GM12801 (cell line): ENCODE data around the gene CPM.

Source experiments
- CTCF ChIP-seq: IDR thresholded peaks from one replicate; pipeline ENCODE4 v1.5.1; 2011; ENCODE audit warnings: control low read depth; ENCODE audit not compliant: insufficient read length; ENCODE audit errors: extremely low read depth

CPM gene

GRCh38 chr12:68953536-68953935 lies 20.6 kb upstream of the CPM start:
- TF ChIP-seq CTCF: no peak

GRCh38 chr12:68951652-68952051 lies 18.7 kb upstream of the CPM start:
- TF ChIP-seq CTCF: no peak

- no peak for TF ChIP-seq CTCF
Observed at GRCh38 chr12:68950511-68950910, 17.5 kb upstream of the CPM start.

GRCh38 chr12:68945255-68945654 lies 12.3 kb upstream of the CPM start:
- TF ChIP-seq CTCF: no peak

GRCh38 chr12:68944296-68945076 lies 11.5 kb upstream of the CPM start:
- TF ChIP-seq CTCF: no peak

- no peak for TF ChIP-seq CTCF
Observed at GRCh38 chr12:68943848-68944247, 10.9 kb upstream of the CPM start.

GRCh38 chr12:68940731-68941130 lies 7.8 kb upstream of the CPM start:
- no peak for TF ChIP-seq CTCF

GRCh38 chr12:68939505-68939904 lies 6.5 kb upstream of the CPM start:
- TF ChIP-seq CTCF: no peak
